H1 (cell line): ENCODE data around the gene SOCS7. TPM values are rescaled to one million over a fixed set of nuclear protein-coding genes. Genes with fewer than 3 reads are reported as not detected.

Experiments used
- FOSL1 ChIP-seq: IDR thresholded peaks from 2 replicates; pipeline ENCODE4 v1.6.1; 2011; ENCODE audit warnings: mild to moderate bottlenecking, low read depth, low read length, moderate library complexity; ENCODE audit not compliant: insufficient read depth
- polyA plus RNA-seq, 7 experiments: library from polyadenylated mRNA; depleted of rRNA in 3 of 7; stranded (reverse) in 5 of 7; unstranded in 2 of 7; fragments of >200 nt in 5 of 7; fragments of 200-250 nt in 2 of 7; gene quantifications; 1 replicate in 5 of 7; 2 replicates in 1 of 7; 4 replicates in 1 of 7; pipeline versions ENCODE4 v1.2.1 to v1.2.3, GENCODE V29; 2011 to 2013; ENCODE audit warnings: missing spikeins in 2 of 7, mixed read lengths in 2 of 7
- total RNA-seq: library from RNA; stranded (reverse); fragmentation: NEBNext Ultra II Directional; extraction: Animal tissue kit (Norgen Biotek cat#: 25700); gene quantifications from 2 replicates; pipeline ENCODE4 v1.2.1, GENCODE V29; 2021

SOCS7 gene
- total and polyA plus RNA-seq, 2 of the 8 experiments (the other 6 are each of a cell fraction or from before 2014, with no cell fraction given): 13.5 to 26.9 TPM

DNA sequence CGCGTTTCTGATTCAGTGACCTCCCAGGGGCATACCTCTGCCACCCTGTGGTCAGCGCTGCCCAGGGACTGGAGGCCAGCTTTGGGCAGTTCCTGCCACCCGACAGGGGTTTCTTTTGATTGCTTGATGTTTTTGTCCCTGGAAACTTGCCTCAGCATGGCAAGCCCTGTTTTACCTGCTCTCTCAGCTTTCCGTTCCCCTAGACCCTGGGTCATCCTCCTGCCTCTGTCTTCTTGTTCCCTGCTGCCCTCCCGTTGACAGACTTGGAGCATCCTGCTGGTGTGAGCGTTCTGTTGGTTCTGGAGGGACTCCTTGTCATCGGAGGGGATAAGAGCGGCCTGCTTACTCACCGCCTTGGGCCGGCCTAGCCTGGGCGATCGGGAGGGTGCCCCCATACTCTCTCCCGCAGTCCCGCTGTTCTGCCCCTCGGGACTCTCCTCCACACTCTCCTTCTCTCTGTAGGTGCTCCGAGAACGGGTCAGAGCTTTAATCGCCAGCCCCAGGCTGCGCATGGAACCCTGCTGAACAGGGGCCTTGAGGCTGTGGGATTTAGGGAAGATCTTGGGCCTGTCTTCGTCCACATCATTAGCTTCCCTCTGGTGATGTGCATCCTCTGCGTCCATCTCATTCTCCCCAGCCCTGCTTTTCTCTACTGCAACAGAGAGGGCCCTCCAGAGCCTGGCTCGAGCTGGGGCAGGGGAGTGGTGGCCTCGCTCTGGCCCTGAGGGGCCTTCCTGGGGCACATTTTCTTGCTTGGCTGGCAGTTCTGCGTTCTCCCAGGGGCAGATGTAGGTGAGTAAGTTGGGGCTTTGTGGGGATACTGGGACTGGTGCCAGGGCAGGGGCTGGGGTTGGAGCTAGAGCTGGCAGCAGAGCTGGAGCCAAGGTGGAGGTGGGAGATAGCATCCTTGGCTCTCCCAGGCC is 21.6 kb upstream of the SOCS7 start (continued):
- no peak for TF ChIP-seq FOSL1
